Keratinocyte (primary cell): ENCODE measurements around the gene KCND2. TPM values are rescaled to one million over a fixed set of nuclear protein-coding genes. Genes with fewer than 3 reads are reported as not detected.
"Not testable (repeated sequence)": the region's sequence is repeated elsewhere in the genome, so short reads cannot be mapped to it uniquely, and the experiment has no call there.

ENCODE experiments used
- DNase-seq: peaks from one replicate; pipeline ENCODE4 v3.0.0-alpha.2; 2011; ENCODE audit warnings: low read depth, missing footprints, low spot score
- FAIRE-seq: peaks from 2 replicates; lab custom pipeline; 2011; peaks lifted over from hg19 to GRCh38; lab: Jason Lieb, UNC
- H2AFZ ChIP-seq: 2 replicates; pipeline ENCODE4 v1.6.0; 2012; ENCODE audit warnings: low read length, control low read depth, inconsistent platforms; ENCODE audit not compliant: control insufficient read depth
- H3K27ac ChIP-seq: 2 replicates; pipeline ENCODE4 v1.5.1; 2011; ENCODE audit warnings: low read length; ENCODE audit not compliant: control insufficient read depth, insufficient read depth
- H3K27me3 ChIP-seq: 3 replicates; pipeline ENCODE4 v1.6.0; 2011; ENCODE audit warnings: low read length; ENCODE audit not compliant: control insufficient read depth, insufficient read depth; ENCODE audit errors: extremely low read depth
- H3K36me3 ChIP-seq, 2 experiments: 2 replicates in 1 of 2; 3 replicates in 1 of 2; pipeline ENCODE4 v1.5.1; 2011; ENCODE audit warnings: low read length in 2 of 2, mild to moderate bottlenecking in 1 of 2; ENCODE audit not compliant: control insufficient read depth in 2 of 2, insufficient read depth in 2 of 2; ENCODE audit errors: extremely low read depth in 1 of 2
- H3K4me1 ChIP-seq: 3 replicates; pipeline ENCODE4 v1.5.1; 2011; ENCODE audit warnings: low read length; ENCODE audit not compliant: control insufficient read depth, insufficient read depth; ENCODE audit errors: extremely low read depth
- H3K4me2 ChIP-seq: 3 replicates; pipeline ENCODE4 v1.6.0; 2011; ENCODE audit warnings: low read depth, low read length; ENCODE audit not compliant: control insufficient read depth, insufficient read depth; ENCODE audit errors: extremely low read depth
- H3K4me3 ChIP-seq, 3 experiments: fragments of 200-600 bp in 1 of 3; sonication (generic) in 1 of 3; 2 replicates in 2 of 3; 3 replicates in 1 of 3; pipeline ENCODE4 v1.5.1; 2011 to 2016; ENCODE audit warnings: low read length in 3 of 3, mild to moderate bottlenecking in 3 of 3, control low read depth in 2 of 3, inconsistent platforms in 1 of 3, low read depth in 1 of 3, mixed read lengths in 1 of 3, mixed run types in 1 of 3, moderate library complexity in 1 of 3; ENCODE audit not compliant: control insufficient read depth in 2 of 3, insufficient read depth in 2 of 3; ENCODE audit errors: extremely low read depth in 1 of 3
- H3K79me2 ChIP-seq: 2 replicates; pipeline ENCODE4 v1.6.0; 2012; ENCODE audit warnings: low read length; ENCODE audit not compliant: control insufficient read depth, insufficient read depth
- H3K9ac ChIP-seq: 3 replicates; pipeline ENCODE4 v1.6.0; 2011; ENCODE audit warnings: low read length; ENCODE audit not compliant: control insufficient read depth, insufficient read depth; ENCODE audit errors: extremely low read depth
- H3K9me1 ChIP-seq: 3 replicates; pipeline ENCODE4 v1.6.0; 2011; ENCODE audit warnings: low read length; ENCODE audit not compliant: control insufficient read depth, insufficient read depth; ENCODE audit errors: extremely low read depth
- H3K9me3 ChIP-seq: 2 replicates; pipeline ENCODE4 v1.5.1; 2012; ENCODE audit warnings: low read depth, low read length; ENCODE audit not compliant: control insufficient read depth
- H4K20me1 ChIP-seq: 3 replicates; pipeline ENCODE4 v1.6.0; 2011; ENCODE audit warnings: low read length; ENCODE audit not compliant: control insufficient read depth, insufficient read depth; ENCODE audit errors: extremely low read depth
- CTCF ChIP-seq, 3 experiments: IDR thresholded peaks in 1 of 3; conservative IDR thresholded peaks in 1 of 3; optimal IDR thresholded peaks in 1 of 3; 2 replicates in 2 of 3; 3 replicates in 1 of 3; pipeline versions ENCODE3 to v1.5.1; 2011; ENCODE audit warnings: low read length in 3 of 3, mild to moderate bottlenecking in 3 of 3, moderate library complexity in 2 of 3, control low read depth in 1 of 3, inconsistent platforms in 1 of 3; ENCODE audit not compliant: insufficient read depth in 2 of 3; ENCODE audit errors: extremely low read depth in 1 of 3
- EZH2 ChIP-seq: IDR thresholded peaks from one replicate; pipeline ENCODE4 v1.6.1; 2012; ENCODE audit warnings: inconsistent platforms, mild to moderate bottlenecking, low read length, moderate library complexity
- dilution Hi-C: fragments of 300-500 bp; cut with MboI; formaldehyde crosslinking; loops from one replicate; pipeline ENCODE4 v1.7.0; 2020; ENCODE audit warnings: low sequenced_read_pairs; ENCODE audit not compliant: extremely low pct_ligation_motif_present
- polyA plus RNA-seq, 5 experiments: library from polyadenylated mRNA; depleted of rRNA in 3 of 5; stranded (reverse) in 3 of 5; stranded (forward) in 1 of 5; unstranded in 1 of 5; fragments of >200 nt; gene quantifications; 1 replicate in 1 of 5; 2 replicates in 3 of 5; 3 replicates in 1 of 5; pipeline versions ENCODE4 v1.2.1 to v1.2.3, GENCODE V29; 2011 to 2012; ENCODE audit warnings: missing spikeins in 2 of 5, low read depth in 1 of 5, low replicate concordance in 1 of 5

KCND2 gene
- polyA plus RNA-seq, 1 donor (not counting 4 experiments of a cell fraction or from before 2014, with no cell fraction given): not detected

GRCh38 chr7:120780938-120781337 is 508.0 kb downstream of the KCND2 start:
- Histone ChIP-seq H3K27ac (no peak overlapping the region), H2AFZ (no peak overlapping the region), H3K9me1 (no peaks in the 10 kb centered on the region), H3K9me3 (no peaks in the 10 kb centered on the region), H3K4me1 (no peaks in the 10 kb centered on the region), H3K4me3 (no peak overlapping the region), H3K9ac (no peak overlapping the region), H3K27me3 (no peaks in the 10 kb centered on the region), H3K4me2 (no peak overlapping the region), H3K36me3 (no peaks in the 10 kb centered on the region), H3K79me2 (no peaks in the 10 kb centered on the region), H4K20me1 (no peaks in the 10 kb centered on the region)
- dilution Hi-C loops: no loop called here
- DNase-seq: no peak
- TF ChIP-seq EZH2 (no peak), CTCF (optimal IDR thresholded peaks at IDR 0.05 in 1 of 3, IDR thresholded peaks at IDR 0.05 in 1 of 3, conservative IDR thresholded peaks at IDR 0.05 in 1 of 3; ENCODE audit: extremely low read depth in 1 of 3, insufficient read depth in 2 of 3, low read length in 3 of 3) (no peak)
- no peak for FAIRE-seq

- H3K36me3 ChIP-seq, H3K9ac ChIP-seq, FAIRE-seq, H3K4me3 ChIP-seq, dilution Hi-C loops, H3K79me2 ChIP-seq, H3K9me1 ChIP-seq, H3K4me1 ChIP-seq, H3K9me3 ChIP-seq, H2AFZ ChIP-seq, H3K4me2 ChIP-seq, H3K27me3 ChIP-seq, DNase-seq, H3K27ac ChIP-seq, H4K20me1 ChIP-seq: not testable (repeated sequence)
Measured at GRCh38 chr7:120781924-120782323, 508.9 kb downstream of the KCND2 start.

- dilution Hi-C loops: no loop called here
- no peak overlapping the region for H3K9ac ChIP-seq
Measured at GRCh38 chr7:120783273-120783672, 510.3 kb downstream of the KCND2 start.

More at GRCh38 chr7:120783273-120783672, 510.3 kb downstream of the KCND2 start:
- H3K9me3 ChIP-seq: no peaks in the 10 kb centered on the region
- no peaks in the 10 kb centered on the region for H3K27me3 ChIP-seq
- no peak overlapping the region for H2AFZ ChIP-seq
- H3K4me2 ChIP-seq: no peak overlapping the region
- H3K79me2 ChIP-seq: no peaks in the 10 kb centered on the region
- no peaks in the 10 kb centered on the region for H3K4me1 ChIP-seq
- H3K4me3 ChIP-seq: no peak overlapping the region
- H3K27ac ChIP-seq: no peak overlapping the region
- TF ChIP-seq EZH2 (no peak), CTCF (optimal IDR thresholded peaks at IDR 0.05 in 1 of 3, IDR thresholded peaks at IDR 0.05 in 1 of 3, conservative IDR thresholded peaks at IDR 0.05 in 1 of 3; ENCODE audit: extremely low read depth in 1 of 3, insufficient read depth in 2 of 3, low read length in 3 of 3) (no peak)
- no peaks in the 10 kb centered on the region for H3K36me3 ChIP-seq
- no peak for FAIRE-seq
- H4K20me1 ChIP-seq: no peaks in the 10 kb centered on the region
- no peak for DNase-seq
- H3K9me1 ChIP-seq: no peaks in the 10 kb centered on the region
